HCT116 (cell line): ENCODE results near the gene TJAP1. TPM values are rescaled to one million over a fixed set of nuclear protein-coding genes. Genes with fewer than 3 reads are reported as not detected.

Source experiments
- ATAC-seq: fragments of 200-7000 bp; cut with Tn5 transposase; 2 replicates; pipeline ENCODE4 v1.9.1; 2020; ENCODE audit warnings: mild to moderate bottlenecking, moderate library complexity
- BruUV-seq: library from RNA; stranded (reverse); fragments of 400-500 nt; replicated peaks from 2 replicates; lab custom pipeline; 2021; lab: Mats Ljungman, UMichigan
- CTCF ChIA-PET: fragments of 300-600 bp; sonication (Branson Sonifier 250); formaldehyde crosslinking; loops from one replicate; lab custom pipeline; 2021; ENCODE audit warnings: antibody characterized with exemption; lab: Charles Lee
- POLR2A ChIA-PET: fragments of 300-600, 350-600 bp; sonication (Branson Sonifier 250); formaldehyde crosslinking; loops from one replicate; lab custom pipeline; 2021; ENCODE audit warnings: antibody characterized with exemption; lab: Charles Lee
- RAD21 ChIA-PET, 2 experiments: fragments of 300-600 bp; sonication (Branson Sonifier 250); formaldehyde crosslinking; loops; one replicate each; lab custom pipeline; 2023; ENCODE audit warnings: low total read pairs in 2 of 2; ENCODE audit not compliant: uncharacterized antibody in 2 of 2, unreplicated experiment in 2 of 2, low non-redundant PET in 1 of 2; lab: Charles Lee
- DNase-seq: peaks from one replicate; pipeline ENCODE4 v3.0.0-alpha.2; 2010; ENCODE audit warnings: low read depth, low spot score
- H2AFZ ChIP-seq: fragments of 200-600 bp; shearing (Covaris generic), sonication (generic); 2 replicates; pipeline ENCODE4 v1.6.1; 2017; ENCODE audit warnings: low read depth, mixed run types, mixed read lengths, antibody characterized with exemption, low read length; ENCODE audit not compliant: poor library complexity, severe bottlenecking
- H3K27ac ChIP-seq: 2 replicates; pipeline ENCODE4 v1.5.1; 2012; ENCODE audit warnings: low read depth, low read length
- H3K27me3 ChIP-seq: fragments of 200-600 bp; sonication (generic); 2 replicates; pipeline ENCODE4 v1.6.1; 2016; ENCODE audit warnings: mixed run types, low read length, mixed read lengths; ENCODE audit not compliant: insufficient read depth
- H3K36me3 ChIP-seq, 2 experiments: fragments of 200-500 bp in 1 of 2; fragments of 200-600 bp in 1 of 2; sonication (Bioruptor generic) in 1 of 2; sonication (generic) in 1 of 2; 2 replicates each; pipeline versions ENCODE4 v1.5.1 to v1.6.1; 2014 to 2016; ENCODE audit warnings: low read length in 2 of 2, inconsistent platforms in 1 of 2, mixed read lengths in 1 of 2, mixed run types in 1 of 2; ENCODE audit not compliant: insufficient read depth in 2 of 2, control insufficient read depth in 1 of 2
- H3K4me1 ChIP-seq, 2 experiments: fragments of 200-600 bp in 1 of 2; sonication (generic) in 1 of 2; 2 replicates each; pipeline versions ENCODE4 v1.5.1 to v1.6.1; 2012 to 2017; ENCODE audit warnings: low read length in 2 of 2, inconsistent platforms in 1 of 2, mild to moderate bottlenecking in 1 of 2, mixed read lengths in 1 of 2, mixed run types in 1 of 2, moderate library complexity in 1 of 2; ENCODE audit not compliant: insufficient read depth in 2 of 2, control insufficient read depth in 1 of 2
- H3K4me2 ChIP-seq: fragments of 200-600 bp; sonication (generic); 2 replicates; pipeline ENCODE4 v1.6.1; 2017; ENCODE audit warnings: mixed run types, low read length, mixed read lengths
- H3K4me3 ChIP-seq, 2 experiments: fragments of 200-600 bp in 1 of 2; sonication (generic) in 1 of 2; replicated peaks in 1 of 2; 2 replicates each; pipeline ENCODE4 v1.5.1; 2011 to 2016; ENCODE audit warnings: low read length in 2 of 2, control low read depth in 1 of 2, low read depth in 1 of 2, mild to moderate bottlenecking in 1 of 2, mixed read lengths in 1 of 2, mixed run types in 1 of 2
- H3K79me2 ChIP-seq: fragments of 200-600 bp; sonication (generic); 2 replicates; pipeline ENCODE4 v1.6.1; 2017; ENCODE audit warnings: mild to moderate bottlenecking, mixed run types, low read length, moderate library complexity, mixed read lengths; ENCODE audit not compliant: insufficient read depth
- H3K9ac ChIP-seq: fragments of 200-600 bp; sonication (generic); 2 replicates; pipeline ENCODE4 v1.6.1; 2016; ENCODE audit warnings: low read length, mixed read lengths
- H3K9me2 ChIP-seq: fragments of 200-600 bp; sonication (generic), shearing (Covaris generic); 2 replicates; pipeline ENCODE4 v1.6.1; 2017; ENCODE audit warnings: mixed run types, mild to moderate bottlenecking, moderate library complexity; ENCODE audit not compliant: insufficient read depth
- H3K9me3 ChIP-seq, 2 experiments: fragments of 200-500 bp in 1 of 2; fragments of 200-600 bp in 1 of 2; sonication (Bioruptor generic) in 1 of 2; sonication (generic) in 1 of 2; 2 replicates each; pipeline ENCODE4 v1.6.1; 2014 to 2017; ENCODE audit warnings: low read length in 2 of 2, mixed read lengths in 2 of 2, inconsistent platforms in 1 of 2, low read depth in 1 of 2, mild to moderate bottlenecking in 1 of 2, mixed run types in 1 of 2, moderate library complexity in 1 of 2; ENCODE audit not compliant: control insufficient read depth in 1 of 2, insufficient read depth in 1 of 2
- H4K20me1 ChIP-seq: fragments of 200-600 bp; sonication (generic), shearing (Covaris generic); 2 replicates; pipeline ENCODE4 v1.6.1; 2017; ENCODE audit warnings: mixed run types, mild to moderate bottlenecking, moderate library complexity; ENCODE audit not compliant: insufficient read depth
- ATF3 ChIP-seq: IDR thresholded peaks from 2 replicates; pipeline ENCODE4 v1.6.1; 2012
- CBX3 ChIP-seq: IDR thresholded peaks from 2 replicates; pipeline ENCODE4 v1.6.1; 2012; ENCODE audit warnings: low read depth
- CTCF ChIP-seq, 3 experiments: fragments of 200-600 bp in 1 of 3; sonication (generic) in 1 of 3; IDR thresholded peaks in 2 of 3; conservative IDR thresholded peaks in 1 of 3; 2 replicates each; pipeline ENCODE4 v1.5.1; 2012 to 2017; ENCODE audit warnings: low read depth in 2 of 3, low read length in 2 of 3, antibody characterized with exemption in 1 of 3, borderline replicate concordance in 1 of 3, control low read depth in 1 of 3, mild to moderate bottlenecking in 1 of 3, mixed read lengths in 1 of 3, mixed run types in 1 of 3, moderate library complexity in 1 of 3; ENCODE audit not compliant: insufficient read depth in 1 of 3
- ELF1 ChIP-seq: IDR thresholded peaks from 2 replicates; pipeline ENCODE4 v1.6.1; 2012; ENCODE audit warnings: low read depth, borderline replicate concordance
- EZH2 ChIP-seq: fragments of 200-600 bp; sonication (generic); IDR thresholded peaks from 2 replicates; pipeline ENCODE4 v1.6.1; 2017; ENCODE audit warnings: antibody characterized with exemption, mixed run types
- JUND ChIP-seq: IDR thresholded peaks from 2 replicates; pipeline ENCODE4 v1.6.1; 2012
- MAX ChIP-seq: IDR thresholded peaks from 2 replicates; pipeline ENCODE4 v1.6.1; 2012
- POLR2A ChIP-seq: IDR thresholded peaks from 2 replicates; pipeline ENCODE4 v1.7.0; 2011; ENCODE audit warnings: borderline replicate concordance; ENCODE audit not compliant: insufficient read depth, insufficient read length; ENCODE audit errors: extremely low read depth
- POLR2AphosphoS5 ChIP-seq: IDR thresholded peaks from 2 replicates; pipeline ENCODE4 v1.6.1; 2011; ENCODE audit warnings: mild to moderate bottlenecking, low read depth, low read length, moderate library complexity
- RAD21 ChIP-seq: IDR thresholded peaks from 2 replicates; pipeline ENCODE4 v1.6.1; 2012; ENCODE audit warnings: low read depth, mild to moderate bottlenecking
- REST ChIP-seq: IDR thresholded peaks from 2 replicates; pipeline ENCODE4 v1.6.1; 2012; ENCODE audit warnings: low read depth
- SIN3A ChIP-seq: IDR thresholded peaks from 2 replicates; pipeline ENCODE4 v1.6.1; 2012; ENCODE audit warnings: low read depth
- SP1 ChIP-seq: IDR thresholded peaks from 2 replicates; pipeline ENCODE4 v1.6.1; 2012; ENCODE audit warnings: low read depth
- TCF7L2 ChIP-seq: IDR thresholded peaks from 2 replicates; pipeline ENCODE4 v1.7.0; 2011; ENCODE audit warnings: borderline replicate concordance, inconsistent platforms; ENCODE audit not compliant: insufficient read depth, insufficient read length; ENCODE audit errors: extremely low read depth
- YY1 ChIP-seq: IDR thresholded peaks from 2 replicates; pipeline ENCODE4 v1.6.1; 2011; ENCODE audit warnings: low read length, low read depth, moderate library complexity, mild to moderate bottlenecking; ENCODE audit not compliant: insufficient replicate concordance; ENCODE audit errors: extremely low read depth
- ZBTB33 ChIP-seq: IDR thresholded peaks from 2 replicates; pipeline ENCODE4 v1.6.1; 2011; ENCODE audit warnings: mild to moderate bottlenecking, low read length, moderate library complexity; ENCODE audit not compliant: insufficient replicate concordance; ENCODE audit errors: extremely low read depth
- ZFX ChIP-seq: fragments of 450-650 bp; IDR thresholded peaks from 2 replicates; pipeline ENCODE4 v1.6.1; 2017
- ZNF274 ChIP-seq: fragments of 200-500 bp; sonication (Bioruptor generic); IDR thresholded peaks from 2 replicates; pipeline ENCODE4 v1.6.1; 2014; ENCODE audit warnings: mild to moderate bottlenecking, low read depth, low read length, inconsistent platforms
- intact Hi-C: fragments of 100-400 bp; cut with micrococcal nuclease; formaldehyde crosslinking; loops from 2 replicates; pipeline ENCODE4 v1.10.0; 2022
- total RNA-seq: library from RNA; stranded (reverse); gene quantifications from one replicate; pipeline ENCODE4 v1.2.1, GENCODE V29; 2021; ENCODE audit not compliant: unreplicated experiment

TJAP1 gene
- total RNA-seq, 1 experiment from 2014 or later = 45.2 TPM

- TF ChIP-seq TCF7L2 (no peak), CBX3 (no peak), ATF3 (no peak), RAD21 (no peak), ZNF274 (no peak), POLR2A (no peak), SP1 (no peak), MAX (no peak), SIN3A (no peak), EZH2 (no peak), ELF1 (no peak), POLR2AphosphoS5 (no peak; the same call in 1 of the 2 replicates), ZFX (no peak), REST (no peak), YY1 (no peak), JUND (no peak), ZBTB33 (no peak), CTCF (IDR thresholded peaks at IDR 0.05 in 2 of 3, conservative IDR thresholded peaks at IDR 0.05 in 1 of 3; ENCODE audit: borderline replicate concordance in 1 of 3, insufficient read depth in 1 of 3, low read depth in 2 of 3, low read length in 2 of 3) (no peak)
- TF ChIP-seq, all 23 proteins: peak for 0
- DNase-seq (no peak), ATAC-seq (no peak)
- no TSS peak for BruUV-seq
- H3K9me2 ChIP-seq = no peaks in the 10 kb centered on the region
- RAD21 ChIA-PET = no interaction called here
- CTCF ChIA-PET = no interaction called here
- no peaks in the 10 kb centered on the region for H3K27me3 ChIP-seq
- H3K36me3 ChIP-seq = peaks cover 48 to 66% of the 10 kb centered on the region in 2 experiments
- H3K9ac ChIP-seq = no peak overlapping the region
- H3K9me3 ChIP-seq = no peaks in the 10 kb centered on the region
- intact Hi-C loops = no loop called here
- peaks cover 14 to 20% of the 10 kb centered on the region in 2 experiments; a peak in 3 of 4 replicates for H3K4me1 ChIP-seq
- POLR2A ChIA-PET = no interaction called here
- no peak overlapping the region for H3K27ac ChIP-seq
- no peak overlapping the region for H2AFZ ChIP-seq
- H4K20me1 ChIP-seq = 0 out of 2 replicates have a peak, but pooled peaks cover 3% of the 10 kb centered on the region
- peaks cover 55% of the 10 kb centered on the region for H3K79me2 ChIP-seq
- no peak overlapping the region for H3K4me3 ChIP-seq
- H3K4me2 ChIP-seq = no peak overlapping the region
Observed at GRCh38 chr6:43520097-43520496, 42.7 kb downstream of the TJAP1 start.
